Astrocyte (in vitro differentiated cells and primary cell): ENCODE results near the gene DCLRE1A.

Source experiments
- EZH2 ChIP-seq: IDR thresholded peaks from 2 replicates; pipeline ENCODE4 v1.6.1; 2012; ENCODE audit warnings: mild to moderate bottlenecking, low read length, inconsistent platforms; ENCODE audit not compliant: insufficient read depth
- TF ChIP-seq, protein P1 (sequence below): IDR thresholded peaks from 2 replicates; pipeline ENCODE4 v1.5.1; 2011; ENCODE audit warnings: low read depth, mild to moderate bottlenecking, inconsistent platforms, low read length, moderate library complexity; ENCODE audit not compliant: insufficient read depth

DNA sequence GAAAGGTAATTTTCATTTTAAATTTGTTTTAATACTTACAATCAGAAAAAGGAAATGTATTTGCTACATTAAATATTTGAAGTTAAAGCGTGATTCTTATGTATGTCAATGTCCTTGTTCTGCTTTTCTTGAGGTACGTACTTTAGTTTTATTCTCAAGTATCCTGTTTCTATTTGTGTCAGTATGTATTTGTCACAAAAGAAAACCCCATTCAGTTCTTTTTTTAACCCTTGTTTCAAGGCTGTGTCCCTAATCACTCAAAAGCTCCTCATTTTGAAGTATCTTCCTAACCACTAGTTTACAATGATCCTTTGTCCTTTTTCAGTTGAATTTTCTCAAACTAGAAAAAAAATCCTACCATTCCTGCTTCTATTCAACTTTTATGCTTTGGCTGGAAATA lies 25.8 kb upstream of the DCLRE1A start:
- TF ChIP-seq EZH2, result no peak
- TF ChIP-seq, protein P1, sequence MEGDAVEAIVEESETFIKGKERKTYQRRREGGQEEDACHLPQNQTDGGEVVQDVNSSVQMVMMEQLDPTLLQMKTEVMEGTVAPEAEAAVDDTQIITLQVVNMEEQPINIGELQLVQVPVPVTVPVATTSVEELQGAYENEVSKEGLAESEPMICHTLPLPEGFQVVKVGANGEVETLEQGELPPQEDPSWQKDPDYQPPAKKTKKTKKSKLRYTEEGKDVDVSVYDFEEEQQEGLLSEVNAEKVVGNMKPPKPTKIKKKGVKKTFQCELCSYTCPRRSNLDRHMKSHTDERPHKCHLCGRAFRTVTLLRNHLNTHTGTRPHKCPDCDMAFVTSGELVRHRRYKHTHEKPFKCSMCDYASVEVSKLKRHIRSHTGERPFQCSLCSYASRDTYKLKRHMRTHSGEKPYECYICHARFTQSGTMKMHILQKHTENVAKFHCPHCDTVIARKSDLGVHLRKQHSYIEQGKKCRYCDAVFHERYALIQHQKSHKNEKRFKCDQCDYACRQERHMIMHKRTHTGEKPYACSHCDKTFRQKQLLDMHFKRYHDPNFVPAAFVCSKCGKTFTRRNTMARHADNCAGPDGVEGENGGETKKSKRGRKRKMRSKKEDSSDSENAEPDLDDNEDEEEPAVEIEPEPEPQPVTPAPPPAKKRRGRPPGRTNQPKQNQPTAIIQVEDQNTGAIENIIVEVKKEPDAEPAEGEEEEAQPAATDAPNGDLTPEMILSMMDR, result no peak
